ENCODE measurements around the gene FNDC5.

FNDC5 gene

DNA sequence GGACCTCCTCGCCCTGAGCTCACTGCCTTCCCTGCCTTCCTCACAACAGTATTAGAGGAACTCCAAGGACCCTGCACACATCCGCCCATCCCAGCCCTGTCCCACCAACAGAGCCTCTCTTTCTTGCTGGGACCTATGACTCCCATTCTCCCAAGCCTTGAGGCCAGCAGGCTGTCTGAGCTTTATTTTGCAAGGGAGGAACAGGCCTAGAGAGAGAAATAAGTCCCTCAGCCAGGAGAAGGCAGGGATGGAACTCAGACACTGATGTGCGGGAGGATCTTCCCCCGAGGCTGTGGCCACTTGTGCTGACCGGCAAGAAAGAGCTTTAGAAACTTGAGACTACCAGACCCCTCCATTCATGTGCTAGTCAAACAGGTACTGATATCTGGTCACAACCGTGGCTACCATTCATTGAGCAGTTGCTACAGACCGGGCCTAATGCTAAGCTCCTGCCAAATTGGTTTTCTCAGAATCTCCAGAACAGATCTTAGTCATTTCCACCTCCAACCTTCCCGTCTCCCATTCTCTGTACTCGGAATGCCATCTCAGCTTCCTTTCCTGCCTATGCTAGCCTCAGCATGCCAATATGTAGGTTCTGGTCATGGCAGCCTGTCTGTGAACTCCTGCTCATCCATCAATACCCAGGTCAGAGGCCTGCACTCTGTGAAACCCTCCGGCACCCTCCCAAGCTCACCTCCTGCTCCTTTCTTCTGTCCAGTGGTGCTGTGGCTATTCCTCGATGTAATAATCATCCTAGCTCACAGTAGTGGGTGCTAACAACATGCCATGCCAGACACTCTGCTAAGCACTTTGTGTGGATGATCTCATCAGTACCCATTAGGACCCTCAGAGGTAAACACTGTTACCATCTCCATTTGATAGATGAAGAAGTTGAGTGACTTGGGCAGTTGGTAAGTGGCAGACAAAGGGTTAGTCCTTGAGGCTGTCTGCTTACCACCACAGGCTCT lies 26.7 kb upstream of the FNDC5 start:
- no peak for DNase-seq

DNA sequence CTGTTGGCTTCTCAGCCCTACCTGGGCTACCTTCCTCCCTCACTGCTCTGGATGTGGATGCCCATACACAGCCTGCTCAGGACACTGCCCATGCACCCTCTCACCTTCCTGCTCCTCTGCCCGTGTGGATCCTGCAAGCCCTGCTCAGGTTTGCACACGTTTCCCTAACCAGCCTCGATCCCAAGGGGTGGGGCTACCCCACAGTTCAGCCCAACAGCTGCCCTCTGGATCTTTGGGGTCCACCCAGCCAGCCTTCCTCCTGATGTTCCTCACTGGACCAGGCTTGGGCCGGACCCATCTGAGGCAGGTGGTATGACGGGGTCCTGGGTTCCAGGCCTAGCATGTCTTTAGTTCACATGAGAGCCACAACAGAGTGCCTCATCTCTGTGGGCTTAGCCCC lies 25.7 kb upstream of the FNDC5 start:
- DNase-seq = no peak

DNA sequence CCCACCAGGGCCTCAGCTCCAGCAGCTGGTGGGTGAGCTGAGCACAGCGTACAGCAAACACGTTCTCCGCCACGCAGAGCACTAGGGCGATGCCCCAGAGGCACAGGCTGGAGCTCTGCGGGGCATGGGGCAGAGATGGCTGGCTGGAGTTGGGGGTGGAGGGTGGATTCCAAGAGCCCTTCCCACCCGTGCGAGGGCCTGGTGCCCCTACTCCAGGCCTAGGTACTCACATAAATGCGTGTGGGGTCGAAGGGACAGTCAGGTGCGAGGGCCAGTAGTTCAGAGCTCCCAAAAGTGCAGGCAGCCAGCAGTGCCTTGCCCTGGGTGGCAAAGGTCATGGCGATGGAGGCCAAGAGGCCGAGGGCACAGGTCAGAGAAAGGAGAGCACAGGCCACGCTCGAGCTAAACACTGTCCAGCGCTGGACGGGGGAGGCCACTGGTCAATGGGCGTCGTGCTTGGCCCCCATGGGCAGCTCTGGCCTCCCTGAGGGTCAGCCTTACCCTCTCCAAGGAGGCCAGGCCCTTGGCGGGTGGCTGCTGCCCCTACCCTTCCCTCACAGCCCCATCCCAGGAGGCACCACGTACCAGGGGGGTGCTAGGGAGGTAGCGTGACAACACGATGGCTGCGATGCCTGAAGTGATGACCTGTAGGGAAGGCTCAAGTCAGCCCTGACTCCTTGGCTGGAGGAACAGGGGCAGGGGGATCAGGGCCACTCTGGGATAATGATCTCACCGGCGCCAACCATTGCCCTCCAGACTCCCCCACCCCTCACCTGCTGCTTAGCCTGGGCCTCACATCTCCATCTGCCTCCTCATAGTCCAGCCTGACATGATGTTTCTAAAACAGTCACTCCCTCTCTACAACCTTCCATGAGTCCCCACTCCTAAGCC lies 24.9 kb upstream of the FNDC5 start:
- DNase-seq = no peak

DNA sequence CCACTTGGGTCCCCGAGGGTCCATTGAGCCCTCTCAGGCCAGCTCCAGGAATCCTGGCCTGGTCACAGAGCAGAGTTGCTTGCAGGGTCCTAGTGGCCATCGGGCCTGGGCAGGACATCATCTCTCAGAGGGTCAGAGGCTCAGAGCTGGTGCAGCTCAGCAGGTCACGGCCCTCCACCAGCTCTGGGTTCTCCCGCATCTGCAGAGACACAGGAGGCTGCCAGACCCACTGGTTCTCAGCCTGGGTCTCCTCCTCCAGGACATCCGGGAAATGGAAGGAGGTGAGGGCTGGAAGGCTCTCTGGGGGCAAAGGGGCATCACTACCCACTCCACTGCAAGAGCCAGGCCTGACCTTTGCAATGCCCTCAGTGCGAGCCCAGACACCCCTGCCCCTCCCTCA lies 24.0 kb upstream of the FNDC5 start:
- no peak for DNase-seq

DNA sequence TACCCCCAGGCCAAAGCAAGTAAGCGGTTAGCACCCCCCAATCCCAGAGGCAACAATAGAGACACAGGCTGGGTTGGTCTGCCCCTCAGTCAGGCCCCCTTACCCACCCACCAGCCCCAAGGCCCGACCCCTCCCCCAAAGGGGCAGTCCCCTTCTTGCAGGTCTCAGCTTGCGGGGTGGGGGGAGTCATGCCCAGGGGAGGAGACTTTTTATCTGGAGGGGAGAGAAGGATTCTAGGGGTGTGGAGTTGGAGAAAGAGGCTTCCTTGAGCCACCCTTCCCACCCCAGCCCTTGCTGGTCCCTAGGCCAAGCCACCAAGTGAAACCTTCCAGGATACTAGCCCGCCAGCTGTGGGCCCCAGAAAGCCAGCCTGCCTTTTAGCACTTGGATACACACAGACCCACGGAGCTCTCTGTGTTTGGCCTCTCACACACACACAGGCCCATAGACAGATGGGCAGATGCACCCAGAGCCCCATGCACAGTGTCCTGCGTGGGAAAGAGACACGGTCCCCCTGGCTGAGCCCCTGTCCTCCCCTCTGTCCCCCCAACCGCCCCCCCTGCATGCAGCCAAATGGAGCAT lies 23.4 kb upstream of the FNDC5 start:
- no peak for DNase-seq

DNA sequence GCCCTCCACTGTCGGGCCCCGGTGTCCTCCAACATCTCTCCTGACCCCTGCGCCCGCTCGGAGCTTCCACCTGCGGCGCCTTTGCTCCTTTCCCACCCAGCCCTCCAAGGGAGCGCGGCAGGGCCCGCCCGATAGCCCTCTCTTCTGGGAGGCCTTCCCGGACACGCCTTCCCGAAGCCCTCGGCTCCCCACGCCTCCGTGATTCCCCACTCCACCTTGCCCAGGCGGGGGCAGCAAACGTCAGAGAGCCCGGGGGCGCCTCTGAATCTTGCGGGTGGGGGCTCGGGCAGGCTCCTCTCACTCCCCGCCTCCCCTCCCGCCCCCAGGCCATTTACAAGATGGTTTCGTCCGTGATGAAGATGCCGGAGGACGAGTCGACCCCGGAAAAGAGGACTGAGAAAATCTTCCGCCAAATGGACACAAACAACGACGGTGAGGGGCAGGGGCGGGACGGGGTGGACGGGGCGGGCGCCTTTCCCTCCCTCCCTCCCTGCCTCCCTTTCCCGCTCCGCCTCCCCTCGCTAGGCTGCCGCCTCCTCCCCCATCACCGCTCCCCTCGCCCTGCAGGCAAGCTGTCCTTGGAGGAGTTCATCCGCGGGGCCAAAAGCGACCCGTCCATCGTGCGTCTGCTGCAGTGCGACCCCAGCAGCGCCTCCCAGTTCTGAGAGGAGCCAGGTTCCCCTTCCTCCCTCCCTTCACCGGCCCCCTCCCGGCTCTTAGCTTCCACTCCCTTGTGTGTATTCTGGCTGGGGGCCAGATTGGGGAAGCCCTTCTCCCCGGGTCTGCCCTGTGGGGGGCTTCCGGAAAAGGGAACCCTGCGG lies 22.7 kb upstream of the FNDC5 start:
- peak in 1 of 2 donors; percentile 17 for DNase-seq

DNA sequence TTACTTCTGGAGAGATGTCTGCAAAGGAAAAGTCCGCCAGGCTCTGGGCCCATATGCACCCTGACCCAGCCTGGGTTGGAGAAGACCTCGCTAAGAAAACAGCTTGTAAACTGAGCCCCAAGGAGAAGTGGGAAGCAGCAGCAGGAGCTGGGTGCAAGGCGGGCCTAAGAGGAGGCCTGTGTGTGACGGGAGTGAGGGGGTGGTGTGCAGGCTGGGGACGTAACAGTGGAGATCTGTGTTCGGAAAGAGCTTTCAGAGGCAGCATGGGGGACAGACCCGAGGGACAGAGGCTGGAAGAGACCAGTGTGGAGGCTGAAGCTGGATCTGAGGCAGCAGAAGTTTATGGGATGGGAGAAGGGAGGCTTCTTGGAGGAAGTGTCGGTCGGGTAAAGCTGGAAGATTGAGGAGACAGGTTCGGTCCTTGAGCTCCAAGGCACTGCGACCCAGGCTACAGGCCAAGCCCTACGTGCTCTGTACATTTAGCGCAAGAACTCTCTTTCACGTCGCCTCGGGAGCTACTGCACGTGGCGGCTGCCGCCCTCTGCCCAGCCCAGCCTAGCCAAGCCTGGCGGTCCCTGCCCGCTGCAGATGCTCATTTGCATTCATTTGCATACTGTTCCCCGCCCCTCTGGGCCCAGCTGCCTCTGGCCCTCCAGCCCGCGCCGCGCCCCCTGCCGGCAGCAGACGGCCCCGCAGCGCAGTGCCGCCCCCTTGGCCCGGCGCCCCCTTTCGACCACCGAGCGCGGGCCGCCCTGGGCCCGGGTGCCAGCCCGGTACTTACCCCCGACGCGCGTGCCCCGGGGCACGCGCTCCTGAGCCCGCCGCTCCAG lies 21.9 kb upstream of the FNDC5 start:
- peak; percentile 16 to 28 for DNase-seq

DNA sequence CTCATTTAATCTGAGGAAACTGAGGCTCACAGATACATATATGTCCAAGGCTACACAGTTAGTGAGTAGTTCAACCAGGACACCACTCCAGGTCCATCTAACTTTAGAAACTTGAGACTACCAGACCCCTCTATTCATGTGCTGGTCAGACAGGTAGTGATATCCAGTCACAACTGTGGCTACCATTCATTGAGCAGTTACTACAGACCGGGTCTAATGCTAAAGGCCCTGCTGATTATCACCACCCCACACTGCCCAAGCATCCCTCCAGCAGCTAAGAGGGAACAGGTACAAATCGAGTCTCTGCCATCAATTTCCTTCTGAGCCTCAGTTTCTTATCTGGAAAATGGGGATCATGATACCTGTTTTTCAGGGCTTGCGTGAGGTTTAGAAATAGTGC lies 20.9 kb upstream of the FNDC5 start:
- no peak for DNase-seq

DNA sequence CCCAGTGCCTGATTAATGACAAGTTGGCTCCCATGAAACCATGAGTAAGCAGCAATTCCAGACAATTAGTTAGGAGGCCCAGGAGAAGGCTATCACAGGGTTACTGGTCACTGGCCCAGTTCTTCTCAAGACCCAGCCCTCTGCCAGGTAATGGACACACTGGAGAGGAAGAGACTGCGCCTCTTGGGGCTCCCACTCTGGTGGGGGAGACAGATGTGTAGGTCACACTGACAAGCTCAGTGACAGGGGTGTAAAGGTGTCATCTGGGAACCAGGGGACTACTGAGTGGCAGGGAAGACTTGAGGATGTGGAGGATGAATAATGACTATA lies 20.5 kb upstream of the FNDC5 start:
- DNase-seq = no peak

DNA sequence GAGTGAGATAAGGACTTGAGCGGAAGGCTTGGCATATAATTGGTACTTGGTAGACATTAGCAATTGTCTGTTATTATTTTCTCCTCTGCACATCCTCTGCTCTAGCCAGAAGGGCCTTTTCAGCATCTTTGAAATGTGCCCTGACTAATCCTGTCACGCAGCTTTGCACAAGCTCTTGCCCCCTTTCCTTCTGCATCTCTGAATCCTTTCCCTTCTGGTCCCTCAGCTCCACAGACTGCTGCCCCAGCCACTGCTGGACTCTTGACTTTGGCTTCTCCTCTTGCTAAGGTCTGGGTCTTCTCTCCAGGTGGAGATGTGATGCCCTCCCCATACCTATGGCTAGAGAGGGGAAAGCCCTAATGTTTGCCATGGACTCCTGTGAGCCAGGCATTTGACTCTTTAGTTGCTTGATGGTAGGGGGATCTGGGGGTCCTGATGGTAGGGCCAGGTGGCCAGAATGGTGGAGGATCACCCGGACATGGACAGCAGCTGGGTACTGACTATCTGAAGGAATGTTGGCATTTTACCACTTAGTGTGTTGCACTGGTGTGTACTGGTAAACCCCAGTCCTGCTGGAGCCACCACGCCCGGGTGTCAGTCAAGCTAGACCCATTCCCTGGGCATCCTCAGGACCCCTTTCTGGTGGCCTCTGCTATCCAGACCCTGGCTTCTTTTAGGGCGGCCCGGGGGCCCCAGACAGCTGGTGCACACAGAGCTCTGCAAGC lies 20.0 kb upstream of the FNDC5 start:
- DNase-seq = no peak

DNA sequence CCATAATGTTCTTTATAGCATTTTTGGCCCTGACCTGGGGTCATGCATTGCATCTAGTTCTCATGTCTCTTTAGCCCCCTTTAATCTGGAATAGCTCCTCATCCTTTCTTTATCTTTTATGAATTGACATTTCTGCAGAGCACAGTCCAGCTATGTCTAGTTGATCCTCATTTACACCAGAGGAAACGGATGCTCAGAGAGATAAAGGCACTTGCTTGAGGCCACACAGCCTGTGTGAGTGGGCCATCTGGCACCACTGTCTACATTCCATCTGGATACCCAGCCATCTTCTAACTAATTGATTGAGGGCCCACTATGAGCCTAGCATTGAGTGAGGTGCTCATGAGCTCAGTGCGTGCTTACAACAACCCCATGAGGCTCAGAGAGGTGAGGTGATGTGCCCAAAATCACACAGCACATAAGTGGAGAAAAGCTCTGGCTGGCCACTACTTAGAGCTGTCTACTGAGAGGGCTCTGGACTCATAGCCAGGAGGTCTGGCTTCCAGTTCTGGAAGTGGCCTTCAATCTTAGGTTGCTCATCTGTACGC lies 19.1 kb upstream of the FNDC5 start:
- no peak for DNase-seq

DNA sequence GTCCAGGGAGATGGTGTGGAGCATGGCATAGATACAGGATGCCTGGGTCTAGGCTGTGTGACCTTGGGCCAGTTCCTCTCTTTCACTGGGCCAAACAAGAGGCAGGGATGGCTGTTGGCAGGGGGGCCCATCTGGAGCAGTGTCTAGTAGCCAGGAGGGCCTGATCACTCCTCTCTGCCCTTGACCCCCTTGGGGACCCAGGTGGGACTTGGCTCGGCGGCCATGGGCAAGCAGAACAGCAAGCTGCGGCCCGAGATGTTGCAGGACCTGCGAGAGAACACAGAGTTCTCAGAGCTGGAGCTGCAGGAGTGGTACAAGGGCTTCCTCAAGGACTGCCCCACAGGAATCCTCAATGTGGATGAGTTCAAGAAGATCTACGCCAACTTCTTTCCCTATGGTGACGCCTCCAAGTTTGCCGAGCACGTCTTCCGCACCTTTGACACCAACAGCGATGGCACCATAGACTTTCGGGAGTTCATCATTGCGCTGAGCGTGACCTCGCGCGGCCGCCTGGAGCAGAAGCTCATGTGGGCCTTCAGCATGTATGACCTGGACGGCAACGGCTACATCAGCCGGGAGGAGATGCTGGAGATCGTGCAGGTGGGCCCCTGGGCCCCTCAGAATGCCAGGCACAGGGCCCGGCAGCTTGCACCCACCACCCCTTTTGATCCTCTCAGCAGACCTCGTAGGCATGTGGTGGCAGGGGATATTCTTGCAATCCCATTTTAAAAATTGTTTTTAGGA lies 18.1 kb upstream of the FNDC5 start:
- DNase-seq = no peak

DNA sequence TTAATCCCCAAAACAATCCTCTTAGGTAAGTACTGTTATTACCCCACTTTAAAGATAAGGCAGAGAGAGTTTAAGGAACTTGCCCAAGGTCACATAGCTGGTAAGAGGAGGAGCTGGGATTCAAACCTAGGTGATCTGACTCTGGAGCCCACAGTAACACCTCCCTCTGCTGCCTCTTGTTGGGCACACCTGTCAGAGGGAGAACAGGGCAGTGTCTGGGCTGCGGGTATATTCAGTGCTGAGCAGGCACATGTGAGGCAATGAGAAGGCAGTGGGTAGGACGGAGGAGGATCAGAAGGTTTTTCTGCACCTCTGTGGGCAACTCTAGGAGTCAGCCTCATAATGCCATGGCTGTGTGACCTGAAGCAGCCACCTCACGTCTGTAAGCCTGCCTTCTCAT lies 17.4 kb upstream of the FNDC5 start:
- DNase-seq = no peak

DNA sequence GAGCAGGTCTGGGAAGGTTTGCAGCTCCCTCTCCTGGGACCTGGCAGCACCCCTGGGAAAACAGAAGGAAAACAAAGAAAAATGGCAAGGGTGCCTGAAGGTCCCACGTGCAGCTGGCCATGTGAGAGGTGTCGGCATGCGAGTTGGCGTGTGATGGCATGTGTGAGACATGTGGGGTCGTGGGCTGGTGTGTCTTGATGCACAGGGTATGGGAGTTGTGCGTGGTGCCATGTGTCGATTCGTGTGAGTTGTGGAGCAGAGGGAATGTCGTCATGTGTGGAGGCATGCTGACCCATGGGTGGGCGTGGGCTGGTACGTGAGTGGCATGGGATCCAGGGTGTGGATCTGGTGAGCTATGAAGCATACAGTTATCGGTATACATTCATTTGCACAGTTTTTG lies 16.9 kb upstream of the FNDC5 start:
- DNase-seq = no peak

DNA sequence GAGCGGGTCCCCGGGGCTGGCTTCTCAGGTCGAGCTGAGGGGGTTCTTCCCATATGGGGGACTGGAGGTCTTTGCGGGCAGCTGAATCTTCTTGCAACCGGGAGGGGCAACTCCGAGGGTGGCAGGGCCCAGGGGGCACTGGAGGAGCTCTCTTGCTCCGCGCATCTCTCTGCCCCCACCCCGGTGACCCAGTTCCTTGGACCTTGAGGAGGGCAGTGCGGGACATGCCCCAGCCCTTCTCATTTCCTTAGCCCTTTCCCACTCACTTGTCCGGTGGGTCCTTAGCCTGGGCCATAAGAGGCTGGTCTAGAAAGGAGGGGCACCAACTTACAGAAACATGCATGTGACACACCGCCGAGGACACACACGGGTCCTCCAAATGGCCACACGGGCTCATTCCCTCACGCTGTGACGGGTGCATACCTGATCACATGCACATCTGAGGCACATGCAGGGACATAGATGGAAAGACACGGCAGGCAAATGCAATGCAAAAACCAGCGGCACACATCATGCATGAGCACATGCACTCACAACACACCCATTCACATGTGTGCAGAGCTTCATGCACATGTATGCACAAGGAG lies 16.2 kb upstream of the FNDC5 start:
- no peak for DNase-seq

DNA sequence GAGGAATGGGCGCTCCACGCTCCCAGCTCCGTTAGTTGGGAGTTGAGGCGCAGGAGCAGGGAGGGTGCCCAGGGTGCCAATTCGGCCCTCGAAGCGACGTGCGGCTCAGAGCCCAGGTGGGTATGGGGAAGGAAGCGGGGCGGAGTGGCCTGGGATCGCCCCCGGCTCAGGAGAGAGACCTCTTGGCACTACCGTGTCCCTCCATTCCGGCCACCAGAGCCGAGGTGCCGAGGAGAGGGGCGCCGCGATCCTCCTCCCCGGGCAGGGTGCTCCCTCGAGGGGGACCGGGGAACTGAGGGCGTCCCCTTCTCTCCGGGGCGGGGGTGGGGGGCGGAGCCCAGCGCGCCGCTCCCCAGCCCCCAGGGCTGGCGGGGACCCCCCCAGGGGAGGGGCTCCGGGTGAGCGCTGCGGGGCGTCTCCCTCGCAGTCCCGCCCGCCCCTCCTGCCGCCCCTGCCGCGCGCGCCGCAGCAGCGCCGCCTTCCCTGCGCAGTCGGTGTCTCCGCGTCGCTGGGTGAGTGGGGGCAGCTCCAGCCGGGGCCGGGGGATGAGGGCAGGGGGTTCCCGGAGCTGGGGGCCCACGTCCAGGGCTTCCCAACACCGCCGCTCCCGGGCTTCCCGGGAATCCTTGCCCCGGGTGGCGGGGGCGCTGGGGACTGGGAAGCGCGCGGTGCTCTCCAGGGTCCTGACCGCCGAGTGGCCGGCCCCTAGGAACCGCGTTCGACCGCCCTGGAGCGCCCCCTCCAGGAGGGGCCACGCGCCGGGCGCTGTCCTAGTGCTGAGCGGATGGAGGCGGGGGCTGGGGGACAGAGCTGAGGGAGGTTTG lies 15.5 kb upstream of the FNDC5 start, which contains the start of gene HPCA:
HPCA (plus strand) TSS at position 488 of the 824 bp plus-strand sequence. CDS start 2,408 bp downstream, outside the sequence.
- peak in 1 of 2 donors; percentile 27 for DNase-seq

DNA sequence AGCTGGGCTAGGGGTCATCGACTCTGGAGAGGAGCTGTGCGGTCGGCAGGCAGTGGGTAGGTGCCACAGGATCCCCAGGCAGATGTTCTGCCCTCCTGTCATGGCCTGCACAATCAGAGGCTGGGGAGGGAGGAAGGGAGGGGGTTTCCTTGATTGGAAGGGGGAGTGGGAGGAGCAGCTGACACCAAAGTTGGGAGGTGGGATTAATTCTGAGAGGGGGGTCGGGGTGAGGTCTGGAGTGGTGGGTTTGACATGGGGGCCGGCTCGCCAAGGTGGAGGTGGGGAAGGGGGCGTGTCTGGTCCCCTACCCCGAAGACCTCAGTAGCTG lies 14.9 kb upstream of the FNDC5 start:
- no peak for DNase-seq

DNA sequence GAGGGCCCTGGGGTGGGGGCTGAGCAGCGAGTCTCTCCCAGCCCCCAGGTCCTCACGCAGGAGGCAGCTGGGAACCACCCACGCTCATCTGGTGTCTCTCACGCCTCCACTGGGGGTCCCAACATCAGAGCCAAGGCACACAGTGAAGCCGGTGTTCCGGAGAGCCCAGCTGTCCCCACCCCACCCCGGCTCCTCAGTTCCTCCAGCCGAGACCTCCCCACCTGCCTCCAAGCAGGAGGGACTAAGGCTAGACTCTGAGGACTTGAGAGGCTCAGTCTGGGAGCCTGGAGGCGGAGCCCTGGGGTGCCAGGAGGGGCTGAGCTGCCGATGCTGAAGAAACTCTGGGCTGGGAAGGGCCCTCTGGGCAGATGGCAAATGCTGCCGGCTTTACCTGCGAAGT lies 14.0 kb upstream of the FNDC5 start:
- no peak for DNase-seq

DNA sequence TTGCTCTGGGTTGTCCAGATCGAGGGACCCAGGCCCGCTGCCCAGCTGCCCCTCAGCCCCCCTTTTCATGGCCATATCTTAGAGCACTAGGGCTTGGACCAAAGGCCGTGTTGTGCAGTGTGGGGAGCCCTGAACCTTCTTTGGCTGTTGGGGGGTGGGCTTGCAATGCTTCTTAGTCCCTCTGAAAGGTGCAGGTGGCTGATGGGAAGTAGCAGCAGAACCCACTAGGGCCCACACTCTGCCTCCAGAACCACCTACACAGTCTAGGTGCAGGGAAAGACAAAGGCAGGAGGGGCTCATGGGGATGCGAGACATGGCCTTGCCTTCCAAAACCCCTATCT lies 13.3 kb upstream of the FNDC5 start:
- no peak for DNase-seq
